Pons (tissue), 1 donor: ENCODE results near the gene RIPK4.

Source experiments
- DNase-seq: peaks from one replicate; pipeline ENCODE4 v3.0.0-alpha.2; 2016; ENCODE audit warnings: low spot score

Gene RIPK4

DNA sequence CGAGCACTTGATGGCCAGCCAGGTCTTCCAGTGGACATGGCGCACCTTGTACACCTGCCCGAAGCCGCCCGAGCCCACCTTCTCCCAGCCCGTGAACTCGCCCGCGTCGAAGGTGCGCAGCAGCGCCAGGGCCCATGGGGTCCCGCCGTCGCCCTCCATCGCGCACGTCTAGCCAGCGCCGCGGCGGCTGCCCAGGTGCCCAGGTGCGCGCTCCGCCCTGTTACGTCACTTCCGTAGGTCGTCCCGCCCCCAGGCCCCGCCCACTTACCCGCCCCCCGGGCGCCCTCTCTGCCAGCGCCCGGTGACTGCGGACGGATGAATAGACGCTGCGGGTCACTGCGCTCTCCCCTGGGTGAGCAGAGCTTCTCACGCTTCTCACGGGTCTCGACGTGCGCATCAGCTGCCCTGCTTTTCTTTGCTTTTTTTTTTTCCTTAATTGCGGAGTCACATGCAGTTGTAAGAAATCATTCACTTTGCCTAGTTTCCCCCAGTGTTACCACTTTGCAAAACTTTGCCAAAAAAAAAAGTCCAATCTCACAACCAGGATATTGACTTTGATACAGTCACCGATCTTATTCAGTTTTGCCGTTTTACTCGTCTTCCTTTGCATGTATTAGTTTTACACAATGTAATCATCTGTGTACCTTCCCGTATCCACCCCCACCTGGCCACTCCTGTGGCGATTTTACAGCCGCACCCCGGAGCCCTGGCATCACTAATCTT, at the start of gene RIPK4:
Gene RIPK4, minus strand, starts transcription at position 170 of the 723 bp plus-strand sequence. Its CDS starts 11 bp downstream, at position 159.
- no peak for DNase-seq

DNA sequence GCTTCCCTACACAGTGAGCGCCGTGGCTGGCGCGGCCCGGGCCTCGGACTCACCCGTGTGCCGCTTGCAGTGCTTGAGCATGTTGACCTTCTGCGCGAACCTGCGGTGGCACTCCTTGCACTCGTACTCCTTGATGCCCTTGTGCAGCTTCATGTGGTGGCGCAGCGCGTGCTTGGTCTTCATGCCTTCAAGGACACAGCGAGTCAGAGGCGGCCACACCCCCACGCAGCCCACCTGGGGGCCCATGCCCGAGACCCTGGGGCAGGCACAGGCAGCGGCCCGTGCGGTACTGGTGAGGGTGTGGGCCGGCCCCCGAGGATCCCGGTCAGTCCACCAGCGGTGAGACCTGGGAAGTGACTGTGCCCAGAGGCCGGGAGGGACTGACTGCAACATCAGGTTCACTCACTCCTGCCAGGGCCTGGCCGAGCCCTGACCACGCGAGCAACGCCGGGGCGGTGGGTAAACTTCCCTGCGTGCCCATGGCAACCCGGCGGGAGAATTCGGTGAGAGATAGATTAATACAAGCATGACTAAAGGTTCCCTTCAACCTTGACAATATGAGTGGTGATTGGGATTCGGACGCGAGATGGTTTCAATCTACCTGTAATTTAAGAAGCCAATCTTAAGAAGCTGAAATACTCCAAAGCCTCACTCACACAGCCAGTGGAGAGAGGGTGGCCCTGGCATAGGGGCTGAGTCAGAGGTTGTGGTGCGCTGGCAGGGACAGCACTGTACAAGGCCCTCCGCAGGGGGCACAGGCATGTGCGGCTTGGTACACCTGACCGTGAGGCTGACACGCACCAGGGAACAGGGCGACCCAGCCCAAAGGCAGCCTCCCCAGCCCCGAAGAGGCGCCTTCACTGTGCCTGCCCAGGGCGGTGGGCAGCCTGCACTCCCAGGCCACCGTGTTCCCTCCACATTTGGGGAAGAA, 49.1 kb upstream of the RIPK4 start:
- DNase-seq: no peak

DNA sequence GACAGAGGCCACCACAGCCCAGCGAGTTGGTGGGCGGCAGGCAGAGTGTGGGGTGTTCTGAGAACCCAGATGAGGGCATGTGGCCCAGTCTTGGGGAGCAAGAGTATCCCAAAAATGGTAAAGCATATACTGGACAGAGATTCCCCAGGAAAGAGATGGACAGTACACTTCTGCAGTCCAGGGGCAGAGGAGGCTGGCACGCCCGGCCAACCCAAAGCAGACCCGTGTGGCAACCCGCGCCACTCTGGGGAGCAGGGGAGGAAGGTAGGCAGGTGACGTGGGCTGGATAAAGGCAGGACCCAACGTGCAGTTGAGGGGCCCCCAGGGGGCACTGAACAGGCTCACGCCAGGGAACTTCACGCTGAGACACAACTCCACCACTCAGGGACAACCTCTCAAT, 46.4 kb upstream of the RIPK4 start:
- no peak for DNase-seq

DNA sequence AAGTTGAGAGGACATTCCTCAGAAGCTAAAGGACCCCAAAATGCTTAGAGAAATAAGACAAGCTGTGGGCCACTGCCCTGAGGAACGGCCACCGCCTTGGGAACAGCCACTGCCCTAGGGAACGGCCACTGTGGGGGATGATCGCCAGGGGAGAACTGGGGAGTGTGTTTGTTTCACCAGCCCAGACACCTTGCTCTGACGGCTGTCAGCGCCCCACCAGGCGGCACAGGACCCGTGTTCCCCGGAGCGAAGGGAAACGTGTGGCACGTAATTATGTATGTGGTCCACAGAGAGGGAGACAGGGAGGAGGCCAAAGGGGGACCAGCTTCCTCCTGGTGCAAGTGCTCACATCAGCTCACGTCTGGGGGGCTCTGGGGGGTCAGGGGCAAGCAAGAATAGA, 45.8 kb upstream of the RIPK4 start:
- DNase-seq: no peak

DNA sequence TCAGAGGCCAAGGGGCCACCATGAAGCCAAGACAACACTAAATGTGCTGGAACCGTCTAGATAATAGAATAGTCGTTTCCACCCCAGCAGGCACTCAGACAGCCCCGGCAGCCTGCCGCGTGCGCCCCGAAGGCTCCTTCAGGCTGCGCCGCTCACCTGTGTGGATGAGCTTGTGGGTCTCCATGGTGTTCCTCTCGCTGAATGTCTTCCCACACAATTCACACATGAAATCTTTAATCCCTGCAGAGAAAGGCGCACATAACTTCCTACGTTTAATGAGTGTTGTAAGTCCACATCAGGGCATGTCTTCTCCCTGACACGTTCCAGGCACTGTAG, 43.7 kb upstream of the RIPK4 start:
- no peak for DNase-seq

DNA sequence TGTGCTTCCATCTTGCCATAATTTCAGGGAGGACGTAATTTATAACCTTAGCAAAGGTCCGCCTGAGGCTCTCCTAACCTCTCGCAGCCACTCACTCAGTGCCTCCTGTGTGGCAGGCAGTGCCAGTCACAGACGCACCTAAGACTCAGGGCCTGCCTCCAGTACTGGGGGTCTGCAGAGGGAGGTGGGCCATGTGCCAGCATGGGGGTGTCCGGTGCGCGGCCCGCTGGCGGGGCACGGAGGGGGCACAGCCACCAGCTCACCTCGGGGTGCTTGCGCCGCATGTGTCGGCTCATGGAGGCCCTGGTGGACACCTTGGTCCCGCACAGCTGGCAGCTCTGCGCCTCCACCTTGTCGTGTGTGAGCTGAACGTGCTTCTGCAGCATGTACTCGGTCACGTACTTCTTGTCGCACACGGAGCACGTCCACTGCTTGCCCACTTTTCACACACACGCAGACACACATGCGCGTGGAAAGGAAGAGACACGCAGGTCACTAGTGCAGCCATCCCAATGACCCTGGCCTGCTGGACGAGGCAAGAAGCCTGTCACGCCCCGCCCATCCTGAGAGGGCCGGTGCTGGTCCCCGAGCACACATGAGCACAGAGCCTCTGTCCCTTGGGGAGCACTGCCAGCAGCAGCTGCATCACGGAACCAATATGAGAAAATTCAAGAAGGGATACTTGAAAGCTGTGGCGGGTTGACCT, 43.2 kb upstream of the RIPK4 start:
- no peak for DNase-seq

DNA sequence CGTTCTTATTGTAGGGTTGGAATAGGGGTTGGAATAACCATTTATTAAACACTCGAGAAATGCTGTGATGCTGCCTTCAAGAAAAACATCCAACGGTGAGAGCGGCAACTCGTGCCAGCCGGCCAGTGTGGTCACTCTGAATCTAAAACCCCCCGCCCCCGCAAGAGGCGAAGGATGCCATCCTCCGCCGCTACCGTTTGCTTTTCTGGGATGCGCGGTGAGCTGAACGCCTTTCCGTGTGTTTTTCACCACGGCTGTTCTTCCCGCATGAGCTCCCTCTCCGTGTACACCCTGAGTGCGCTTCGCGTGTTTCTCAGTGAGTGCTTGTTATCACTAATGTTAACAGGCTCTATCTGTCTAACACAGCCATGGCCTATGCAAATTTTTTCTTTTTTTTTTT, 42.0 kb upstream of the RIPK4 start:
- no peak for DNase-seq

DNA sequence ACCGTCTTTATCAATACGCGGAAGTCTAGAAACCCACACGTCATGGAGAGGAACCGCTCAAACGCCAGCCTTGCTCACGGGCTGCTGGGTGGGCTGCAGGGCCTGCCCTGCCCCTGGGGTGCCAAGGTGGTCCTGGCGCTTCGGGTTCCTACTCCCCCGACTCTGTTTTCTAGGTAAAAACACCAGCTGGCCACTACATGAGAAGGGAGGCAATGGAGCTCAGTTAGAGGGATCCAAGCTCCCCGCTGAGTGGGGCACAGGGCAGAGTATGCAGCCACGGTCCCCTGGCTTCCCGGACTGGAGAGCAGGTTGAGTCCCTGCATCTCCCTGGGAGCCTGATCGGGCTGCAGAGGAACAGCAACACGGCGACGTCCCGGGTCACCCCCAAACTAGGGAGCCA, 41.2 kb upstream of the RIPK4 start:
- no peak for DNase-seq

DNA sequence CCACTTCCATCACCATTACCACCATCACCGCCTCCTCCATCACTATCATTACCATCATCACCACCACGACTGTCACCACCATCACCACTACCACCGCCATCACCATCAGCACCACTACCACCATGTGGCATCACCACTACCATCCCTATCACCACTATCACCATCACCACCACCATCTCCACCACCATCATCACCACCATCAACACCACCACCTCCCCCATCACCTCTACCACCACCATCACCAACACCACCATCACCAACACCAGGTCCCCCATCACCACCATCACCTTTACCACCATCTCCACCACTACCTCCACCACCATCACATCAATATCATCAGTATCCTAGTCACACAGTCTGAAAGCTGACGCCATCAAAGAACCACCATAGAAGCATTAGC, 39.9 kb upstream of the RIPK4 start:
- no peak for DNase-seq

DNA sequence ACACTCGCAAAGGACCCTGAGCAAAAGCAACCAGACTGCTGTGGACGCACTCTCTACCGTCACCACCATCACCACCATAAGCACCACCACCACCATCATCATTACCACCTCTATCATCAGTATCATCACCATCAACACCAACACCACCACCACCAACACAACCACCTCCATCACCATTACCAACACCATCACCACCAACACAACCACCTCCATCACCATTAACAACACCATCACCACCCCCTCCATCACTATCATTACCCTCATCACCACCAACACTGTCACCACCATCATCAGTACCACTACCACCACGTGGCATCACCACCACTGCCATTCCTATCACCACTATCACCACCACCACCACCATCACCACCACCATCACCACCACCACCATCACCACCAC, 38.8 kb upstream of the RIPK4 start:
- DNase-seq: no peak

DNA sequence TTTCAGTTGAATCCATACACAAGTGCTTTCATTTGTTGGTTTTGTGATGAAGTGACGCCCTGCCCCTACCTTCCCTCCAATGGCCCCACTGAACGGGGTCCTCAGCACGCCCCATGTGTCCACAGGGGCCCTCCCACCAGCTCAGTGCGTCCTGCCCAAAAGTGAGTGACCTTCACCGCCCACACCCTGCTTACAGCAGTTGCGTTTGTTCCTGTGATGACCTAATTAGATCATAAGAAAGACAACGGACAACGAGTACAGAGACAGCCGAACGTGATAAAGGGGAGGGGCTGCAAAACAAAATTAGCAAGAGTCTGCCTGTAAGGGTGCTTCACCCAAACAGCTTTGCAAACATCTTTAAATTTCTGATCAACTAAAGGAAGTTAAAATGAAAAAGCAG, 38.2 kb upstream of the RIPK4 start:
- DNase-seq: no peak

DNA sequence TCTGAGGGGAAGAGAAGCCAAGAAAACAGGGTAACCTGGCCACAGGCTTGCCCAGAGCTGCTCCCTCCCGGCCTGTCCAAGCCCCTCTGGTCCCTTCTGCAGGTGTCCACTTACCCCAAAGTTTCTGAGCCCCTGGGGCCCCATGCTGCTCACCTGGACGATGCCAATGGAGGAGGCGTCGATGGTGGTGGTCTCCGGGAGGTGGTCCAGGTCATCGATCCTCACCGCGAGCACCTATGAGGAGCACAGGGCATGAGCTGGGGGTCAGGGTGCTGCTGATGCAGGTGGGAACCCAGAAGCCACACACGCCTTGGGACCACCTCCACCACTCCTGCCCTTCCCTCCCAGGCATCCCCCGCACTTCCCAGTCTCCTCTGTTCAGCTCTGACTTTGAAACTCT, 37.5 kb upstream of the RIPK4 start:
- DNase-seq: no peak

DNA sequence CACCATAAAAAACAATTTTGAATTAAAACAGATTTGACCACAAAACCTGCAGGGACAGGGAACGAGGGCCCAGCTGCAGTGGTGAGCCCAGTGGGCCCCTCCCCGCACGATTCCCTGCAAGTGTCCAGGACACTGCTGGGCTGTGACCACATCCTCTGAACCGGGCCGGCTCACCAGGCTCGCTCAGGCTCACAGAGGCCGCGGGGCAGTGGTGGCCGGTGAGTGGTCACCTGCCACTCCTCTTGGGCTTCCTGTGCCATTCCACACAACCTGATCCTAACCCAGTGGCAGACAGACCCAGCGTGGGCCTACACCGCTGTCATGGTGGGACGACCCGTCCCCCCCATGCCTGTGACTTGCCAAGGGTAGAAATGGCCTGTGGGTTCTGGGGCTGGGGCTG, 36.5 kb upstream of the RIPK4 start:
- no peak for DNase-seq

DNA sequence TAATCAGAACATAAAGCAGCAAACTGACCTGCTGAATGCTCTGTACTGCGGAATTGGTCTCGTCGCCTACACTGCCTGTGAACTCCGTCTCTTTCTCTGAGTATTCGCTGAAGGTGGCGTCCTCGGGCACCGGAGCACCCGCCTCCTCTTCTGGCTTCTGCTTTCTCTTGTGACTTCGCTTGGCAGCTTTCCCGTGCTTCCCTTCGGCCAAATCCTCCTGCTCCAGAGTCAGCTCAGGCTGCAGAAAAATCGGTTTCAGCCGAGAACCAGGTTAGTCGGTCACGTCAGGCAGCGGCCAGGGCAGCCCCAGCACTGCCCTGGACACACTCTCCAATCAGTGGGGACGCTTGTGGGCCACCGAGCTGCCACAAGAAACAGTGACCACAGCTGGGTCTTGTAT, 35.8 kb upstream of the RIPK4 start:
- DNase-seq: peak; percentile 77

DNA sequence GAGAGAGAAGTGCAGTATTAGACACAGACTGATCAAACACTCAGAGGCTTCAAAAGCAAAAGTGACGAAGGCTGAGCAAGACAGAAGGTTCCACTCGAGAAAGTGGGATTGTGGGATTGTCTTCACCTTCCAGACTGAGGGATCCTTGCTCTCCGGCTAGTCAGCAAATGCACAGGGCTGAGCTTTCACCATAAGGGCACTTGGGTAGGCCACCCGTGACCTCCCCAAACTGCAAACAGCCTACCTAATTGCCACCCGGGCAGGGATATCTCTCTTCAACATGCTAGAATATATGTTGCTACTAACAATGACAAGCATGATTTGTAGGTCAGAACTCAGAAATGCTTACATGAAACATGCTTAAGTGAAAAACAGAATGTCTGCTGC, 35.3 kb upstream of the RIPK4 start:
- DNase-seq: no peak

DNA sequence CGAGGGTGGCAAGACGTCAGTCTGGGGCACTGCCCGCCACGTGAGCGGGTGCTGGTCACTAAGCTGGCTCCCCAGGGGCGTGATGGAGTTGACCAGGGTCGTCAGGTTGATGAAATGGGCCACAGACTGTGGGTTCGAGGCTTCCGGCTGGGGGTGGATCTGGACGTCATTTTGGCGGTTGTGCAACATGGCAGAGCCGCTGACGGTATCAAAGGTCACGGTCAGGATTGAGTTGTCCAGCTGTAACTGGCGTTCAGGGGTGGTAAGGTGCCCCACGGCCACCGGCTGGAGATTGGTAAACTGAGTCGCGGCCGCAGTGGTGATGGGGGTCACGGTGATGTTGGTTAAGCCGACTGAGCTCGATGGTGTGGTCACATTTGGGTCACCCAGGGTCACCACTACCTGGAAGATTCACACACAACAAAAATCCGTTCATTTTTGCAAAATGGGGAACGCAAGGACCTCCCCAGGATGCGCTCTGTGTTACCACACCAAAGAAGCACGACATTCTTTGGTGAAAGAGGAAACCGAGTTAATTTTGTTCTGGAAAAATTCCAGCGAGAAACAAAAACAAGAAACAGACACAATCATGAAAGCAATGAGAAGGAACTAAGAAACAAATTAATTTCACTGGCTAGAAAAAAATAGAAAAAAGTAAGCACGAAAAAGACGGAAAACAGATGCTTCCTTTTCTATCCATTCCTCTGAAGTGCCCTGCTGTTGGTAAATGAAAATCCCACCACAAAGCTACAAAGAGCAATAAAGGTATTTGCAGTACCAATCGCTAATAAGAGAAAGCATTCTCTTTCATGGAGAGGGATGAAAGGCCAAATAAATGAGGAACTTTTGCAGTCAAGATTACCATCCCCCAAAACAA, 34.7 kb upstream of the RIPK4 start:
- peak; percentile 42 for DNase-seq

DNA sequence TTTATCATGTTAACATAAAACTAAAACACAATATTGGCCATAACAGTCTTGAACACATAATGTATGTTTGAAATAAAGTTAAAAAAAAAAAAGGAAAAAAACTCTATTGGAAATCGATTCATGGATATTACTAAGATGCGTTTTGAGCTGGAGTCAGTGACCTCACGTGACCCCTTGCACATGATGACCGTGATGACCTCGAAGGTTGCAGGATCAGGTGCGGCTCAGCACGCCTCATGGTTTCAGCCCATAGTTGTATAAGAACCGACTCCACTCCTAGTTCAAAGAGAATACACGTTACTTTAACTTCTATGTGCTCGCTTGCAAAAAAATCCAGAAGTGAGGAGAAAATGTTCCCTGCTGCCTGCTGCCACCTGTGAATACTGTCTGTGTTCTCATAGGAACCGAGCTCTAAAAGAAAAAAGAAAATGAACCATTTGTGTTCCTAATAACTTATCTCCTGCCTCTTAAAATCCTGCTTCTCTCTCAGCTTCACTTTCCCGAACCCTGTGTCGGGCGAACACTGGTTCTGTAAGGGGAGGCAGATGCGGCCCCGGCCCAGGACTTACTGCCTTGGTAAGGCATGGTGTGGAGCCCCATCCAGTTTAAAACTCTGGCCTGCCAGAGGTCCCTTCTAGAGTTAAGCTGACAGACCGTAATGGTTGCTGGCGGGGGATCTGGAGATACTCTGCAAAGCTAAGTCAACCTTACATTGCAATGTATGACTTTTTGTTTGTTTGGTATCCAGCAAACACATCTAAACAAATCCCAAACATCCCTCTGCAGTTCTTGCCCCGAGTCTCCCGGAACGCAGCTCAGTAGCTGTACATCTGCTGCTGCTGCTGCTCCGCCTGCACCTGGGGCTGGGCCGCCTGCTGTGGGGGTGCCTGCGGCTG, 33.8 kb upstream of the RIPK4 start:
- DNase-seq: no peak

DNA sequence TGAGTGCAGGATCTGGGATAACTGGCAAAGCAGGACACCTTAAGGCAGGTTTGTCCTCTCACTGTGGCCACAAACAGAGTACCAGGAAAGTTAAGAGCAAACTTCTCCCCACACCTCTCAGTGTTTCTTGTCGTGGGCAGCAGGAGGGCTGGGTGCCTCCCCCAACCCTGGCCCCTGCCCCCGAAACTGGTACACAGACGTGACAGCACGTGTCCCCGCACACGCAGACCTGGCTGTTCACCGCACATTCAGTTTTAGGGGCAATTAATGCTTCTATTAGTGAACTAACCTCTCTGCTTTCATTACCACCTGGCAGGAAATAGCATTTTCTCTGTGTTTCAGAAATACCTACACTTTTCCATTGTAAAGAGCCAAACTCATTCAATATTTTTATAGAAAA, 32.9 kb upstream of the RIPK4 start:
- no peak for DNase-seq

DNA sequence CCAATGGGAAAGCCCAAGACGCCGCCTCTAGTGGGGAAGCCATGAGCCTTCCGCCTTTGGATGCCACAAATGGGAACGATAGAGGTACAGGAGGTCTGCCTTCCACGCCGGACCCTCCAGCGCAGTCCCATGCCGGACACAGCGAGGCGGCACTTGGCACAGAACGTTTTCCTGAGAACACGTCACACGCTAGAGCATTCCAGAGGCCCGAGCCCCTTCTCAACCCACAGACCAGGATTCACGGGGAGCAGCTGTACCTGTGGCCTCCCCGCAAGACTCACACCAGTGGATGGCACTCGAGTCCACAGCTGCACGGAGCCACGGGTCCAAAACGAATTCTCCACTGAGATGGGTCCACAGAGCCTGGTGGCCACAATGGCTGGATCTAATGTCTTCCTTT, 31.5 kb upstream of the RIPK4 start:
- DNase-seq: no peak

DNA sequence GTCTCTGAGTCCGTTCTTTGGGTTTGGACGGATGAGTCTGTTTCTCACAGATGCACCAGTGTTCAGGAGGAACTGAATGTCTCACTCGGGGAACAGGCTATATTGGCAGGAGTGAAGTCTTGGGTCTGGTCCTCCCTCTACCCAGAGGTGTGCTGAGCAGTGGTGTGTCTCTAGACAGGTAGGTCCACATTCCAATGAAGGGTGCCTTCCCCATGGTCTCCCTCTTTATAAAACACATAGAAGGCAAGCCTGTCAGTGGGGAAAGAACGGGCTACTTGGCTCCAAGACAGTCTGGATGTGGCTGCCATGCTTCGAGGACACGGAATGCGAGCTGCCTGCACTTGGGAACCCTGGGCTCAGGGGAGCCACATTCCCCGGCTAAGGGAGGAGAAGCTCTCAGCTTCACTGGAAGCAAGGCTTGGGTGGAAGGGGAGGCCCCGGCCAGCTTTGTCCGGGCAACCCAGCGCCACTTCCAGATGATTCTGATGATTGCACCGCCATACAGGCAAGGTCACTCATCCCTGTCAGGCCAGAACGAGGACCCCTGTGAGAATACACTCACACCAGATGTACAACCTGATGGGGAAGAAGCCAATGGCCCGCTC, 29.7 kb upstream of the RIPK4 start:
- no peak for DNase-seq

DNA sequence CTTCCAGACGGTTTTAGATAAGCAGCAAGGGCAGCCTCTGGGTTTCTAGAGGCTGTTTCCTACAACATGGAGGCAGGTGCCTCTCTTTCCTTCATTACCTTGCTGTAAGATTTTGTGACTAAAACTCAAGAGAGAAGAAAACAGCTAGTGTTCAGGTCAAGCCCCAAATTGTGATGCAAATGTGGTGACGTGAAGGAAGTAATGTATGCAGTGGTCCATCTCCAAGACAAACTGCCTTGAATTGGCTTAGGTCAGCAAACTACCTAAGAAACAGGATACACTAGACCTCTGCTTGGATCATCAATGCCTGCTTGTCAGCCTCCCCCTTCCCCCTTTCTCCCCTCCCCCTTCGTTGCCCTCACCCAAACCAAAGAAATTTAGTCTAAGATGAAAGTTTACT, 28.9 kb upstream of the RIPK4 start:
- no peak for DNase-seq
